GM12873 (cell line): Measurements from ENCODE around the gene POLR2M.

ENCODE experiments used
- CTCF ChIP-seq: IDR thresholded peaks from 2 replicates; pipeline ENCODE4 v1.5.1; 2012; ENCODE audit warnings: low read depth, mild to moderate bottlenecking, moderate library complexity, low read length, control low read depth; ENCODE audit not compliant: insufficient read depth; ENCODE audit errors: missing control alignments

POLR2M gene

DNA sequence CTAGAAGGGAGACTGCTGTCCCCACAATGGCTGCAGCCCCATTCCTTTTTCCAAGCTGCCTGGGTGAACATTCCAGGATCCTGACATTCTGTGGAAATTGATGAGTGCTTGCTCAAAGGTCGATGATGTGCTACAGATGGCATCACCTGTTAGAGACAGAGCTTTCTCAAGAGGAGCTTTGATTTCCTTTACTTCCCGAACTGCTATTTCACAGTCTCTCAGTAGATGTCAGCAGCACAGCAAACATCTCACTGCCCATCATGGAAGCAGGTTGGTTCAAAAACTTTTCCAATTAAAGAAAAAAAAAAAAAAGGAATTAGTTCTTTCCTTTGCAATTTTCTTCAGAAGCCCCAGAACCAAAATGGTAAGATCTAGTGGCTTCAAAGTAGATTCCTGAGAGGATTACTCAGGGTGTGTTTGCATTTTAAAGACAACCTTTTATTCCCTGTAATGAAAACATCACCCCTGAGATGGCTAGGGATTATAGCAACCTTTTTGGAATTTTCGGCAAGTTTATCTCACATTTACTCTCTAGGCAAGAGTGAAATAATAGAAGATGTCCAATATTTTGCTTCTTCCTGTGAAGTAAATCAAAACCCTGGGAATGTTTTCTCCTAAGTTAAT lies 44.8 kb downstream of the POLR2M start:
- TF ChIP-seq CTCF, result peak; percentile 46

- peak; percentile 13 for TF ChIP-seq CTCF
Measured at GRCh38 chr15:57752436-57752835, 45.9 kb downstream of the POLR2M start.

DNA sequence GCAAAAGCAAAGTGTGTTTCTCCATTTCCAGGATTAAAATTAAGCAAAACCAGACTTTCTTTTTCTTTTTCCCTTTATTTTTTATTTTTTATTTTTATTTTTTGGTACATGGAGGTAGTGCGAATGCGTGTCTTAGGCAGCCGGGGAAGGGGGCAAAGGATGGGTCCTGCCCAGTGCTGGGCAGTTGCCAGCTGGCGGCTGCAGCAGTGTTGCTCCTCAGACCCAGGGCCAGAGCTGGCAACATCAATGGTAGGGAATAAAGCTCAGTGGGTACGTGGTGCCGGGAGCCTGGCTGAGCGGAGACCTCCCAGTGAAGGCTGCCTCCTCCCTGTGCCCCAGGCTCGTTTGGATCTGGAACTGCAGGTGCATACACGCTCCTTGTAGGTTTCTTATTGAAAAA lies 46.3 kb downstream of the POLR2M start:
- TF ChIP-seq CTCF, result no peak

- no peak for TF ChIP-seq CTCF
Measured at GRCh38 chr15:57756466-57756865, 50.0 kb downstream of the POLR2M start.

DNA sequence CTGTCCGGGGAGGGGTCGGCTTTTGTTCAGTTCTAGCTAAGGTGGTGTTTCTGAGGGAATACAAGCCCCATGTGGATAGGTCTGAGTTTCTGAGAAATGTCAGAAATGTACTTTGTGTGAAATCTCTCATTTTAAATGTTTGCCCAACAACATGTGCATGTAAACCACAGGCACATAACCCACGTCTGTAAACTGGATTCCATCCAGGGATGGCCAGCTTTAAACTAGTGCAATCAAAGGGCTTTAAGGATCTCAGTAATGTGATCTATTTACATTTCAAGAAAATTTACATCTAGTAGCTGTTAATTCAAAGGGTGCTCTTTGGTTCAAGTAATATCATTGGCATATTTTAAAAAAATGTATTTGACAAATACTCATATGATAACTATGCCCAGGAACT lies 52.0 kb downstream of the POLR2M start:
- no peak for TF ChIP-seq CTCF

DNA sequence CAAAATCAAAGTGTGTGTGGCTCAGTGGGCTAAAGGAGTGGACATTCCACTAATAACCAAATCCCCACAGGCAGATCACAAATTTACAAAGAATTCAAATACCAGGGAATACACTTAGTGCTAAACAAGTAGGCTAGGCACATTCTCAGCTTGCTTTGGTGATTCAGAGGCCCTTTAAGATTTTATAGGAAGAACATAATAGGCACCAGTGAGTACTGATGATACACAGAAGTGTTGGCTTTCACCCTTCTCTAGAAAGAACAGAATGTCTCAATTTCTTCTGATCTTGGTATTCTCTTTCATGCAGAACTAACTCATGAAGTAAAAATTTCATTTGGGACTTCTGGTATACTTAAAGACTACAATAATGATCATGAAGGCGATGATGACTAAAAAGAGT lies 55.0 kb downstream of the POLR2M start:
- TF ChIP-seq CTCF, result no peak

GRCh38 chr15:57762302-57762701 lies 55.8 kb downstream of the POLR2M start:
- peak; percentile 29 for TF ChIP-seq CTCF
